ENCODE data around the gene HDAC4.
A peak's percentile ranks its signal among the peaks of the same experiment; 100 is the strongest.

GRCh38 chr2:239311132-239312040 lies 89.4 kb downstream of the HDAC4 start:
- TF ChIP-seq CTCF (IDR thresholded peaks at IDR 0.05) (no peak), POLR2AphosphoS5 (IDR thresholded peaks at IDR 0.05) (peak in 2 of 3 donors; percentile 56 to 61), POLR2A (IDR thresholded peaks at IDR 0.05) (no peak)

Measured in stomach (tissue), 4 donors.